HG03558 (cell line): Measurements from ENCODE around the gene LIMK2.

Source experiments
- ATAC-seq: cut with Tn5 transposase; IDR thresholded peaks from one replicate; pipeline ENCODE4 v1.9.1; 2021; ENCODE audit warnings: moderate number of reproducible peaks; ENCODE audit not compliant: unreplicated experiment; ENCODE audit errors: extremely low read depth

The LIMK2 gene

GRCh38 chr22:31269892-31270579 lies 57.9 kb downstream of the LIMK2 start:
- no peak for ATAC-seq

DNA sequence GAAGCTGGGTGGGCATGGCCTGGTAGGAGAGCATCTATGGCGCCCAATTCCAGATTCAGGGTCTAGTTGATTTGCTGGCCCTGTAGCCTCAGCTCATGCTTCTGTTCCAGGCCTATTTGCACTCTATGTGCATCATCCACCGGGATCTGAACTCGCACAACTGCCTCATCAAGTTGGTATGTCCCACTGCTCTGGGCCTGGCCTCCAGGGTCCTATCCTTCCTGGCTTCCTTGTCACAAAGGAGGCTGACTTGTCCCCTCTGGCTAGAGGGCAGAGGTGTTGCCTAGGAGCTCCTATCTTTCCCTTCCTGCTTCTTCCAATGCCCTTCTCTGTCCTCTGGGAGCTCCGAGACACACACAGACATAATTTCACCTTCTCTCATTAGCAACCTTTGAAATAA lies 58.9 kb downstream of the LIMK2 start:
- no peak for ATAC-seq

- no peak for ATAC-seq
Observed at GRCh38 chr22:31271485-31271884, 59.4 kb downstream of the LIMK2 start.

DNA sequence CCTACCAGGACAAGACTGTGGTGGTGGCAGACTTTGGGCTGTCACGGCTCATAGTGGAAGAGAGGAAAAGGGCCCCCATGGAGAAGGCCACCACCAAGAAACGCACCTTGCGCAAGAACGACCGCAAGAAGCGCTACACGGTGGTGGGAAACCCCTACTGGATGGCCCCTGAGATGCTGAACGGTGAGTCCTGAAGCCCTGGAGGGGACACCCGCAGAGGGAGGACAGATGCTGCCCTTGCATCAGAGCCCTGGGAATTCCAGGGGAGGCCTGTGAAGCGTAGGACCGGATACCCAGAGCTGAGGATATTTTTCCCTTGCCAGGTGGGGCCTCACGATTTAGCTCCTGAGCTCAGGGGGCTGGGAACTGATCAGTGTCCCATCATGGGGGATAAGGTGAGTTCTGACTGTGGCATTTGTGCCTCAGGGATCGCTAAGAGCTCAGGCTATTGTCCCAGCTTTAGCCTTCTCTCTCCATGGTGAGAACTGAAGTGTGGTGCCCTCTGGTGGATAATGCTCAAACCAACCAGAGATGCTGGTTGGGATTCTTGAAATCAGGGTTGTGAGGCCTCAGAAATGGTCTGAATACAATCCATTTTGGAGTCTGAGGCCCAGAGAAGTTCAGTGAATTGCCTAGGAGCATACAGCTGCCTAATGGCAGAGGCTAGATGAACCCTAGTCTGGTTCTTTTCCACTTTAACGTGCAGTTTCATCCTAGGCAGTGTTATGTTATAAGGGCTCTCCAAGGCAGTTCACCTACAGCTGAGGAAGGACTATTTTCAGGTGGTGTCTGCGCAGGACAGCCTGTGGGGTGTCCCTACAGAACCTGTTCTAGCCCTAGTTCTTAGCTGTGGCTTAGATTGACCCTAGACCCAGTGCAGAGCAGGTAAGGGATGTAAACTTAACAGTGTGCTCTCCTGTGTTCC lies 60.7 kb downstream of the LIMK2 start:
- ATAC-seq = no peak

DNA sequence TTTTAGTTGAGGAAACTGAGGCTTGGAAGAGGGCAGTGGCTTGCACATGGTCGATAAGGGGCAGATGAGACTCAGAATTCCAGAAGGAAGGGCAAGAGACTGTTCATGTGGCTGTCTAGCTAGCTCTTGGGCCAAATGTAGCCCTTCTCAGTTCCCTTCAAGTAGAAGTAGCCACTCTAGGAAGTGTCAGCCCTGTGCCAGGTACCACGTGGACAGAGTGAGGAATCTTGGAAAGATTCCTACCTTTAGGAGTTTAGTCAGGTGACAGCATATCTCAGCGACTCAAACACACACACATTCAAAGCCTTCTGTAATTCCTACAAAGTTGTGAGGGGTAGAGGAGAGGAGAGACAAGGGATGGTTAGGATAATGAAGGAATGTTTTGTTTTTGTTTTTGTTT lies 61.9 kb downstream of the LIMK2 start:
- no peak for ATAC-seq

GRCh38 chr22:31275018-31275417 lies 62.9 kb downstream of the LIMK2 start:
- ATAC-seq = no peak

DNA sequence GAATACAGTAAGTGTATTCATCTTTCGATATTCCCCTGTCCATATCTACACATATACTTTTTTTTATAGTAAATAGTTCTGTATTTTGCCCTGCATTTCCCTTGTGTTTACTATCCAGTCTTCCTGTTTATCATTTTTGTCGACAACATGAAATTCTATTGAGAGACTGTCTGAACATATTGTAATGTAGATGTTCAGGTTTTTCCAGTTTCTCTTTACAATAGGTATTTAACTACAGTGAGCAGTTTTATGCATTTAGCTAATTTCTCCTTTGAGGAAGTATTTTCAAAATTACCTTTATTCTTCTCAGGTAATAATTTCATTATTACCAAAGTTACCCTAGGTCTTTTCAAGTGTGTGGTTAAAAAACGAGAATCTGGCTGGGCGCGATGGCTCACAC lies 63.5 kb downstream of the LIMK2 start:
- ATAC-seq = no peak

GRCh38 chr22:31276426-31277167 lies 64.5 kb downstream of the LIMK2 start:
- no peak for ATAC-seq

DNA sequence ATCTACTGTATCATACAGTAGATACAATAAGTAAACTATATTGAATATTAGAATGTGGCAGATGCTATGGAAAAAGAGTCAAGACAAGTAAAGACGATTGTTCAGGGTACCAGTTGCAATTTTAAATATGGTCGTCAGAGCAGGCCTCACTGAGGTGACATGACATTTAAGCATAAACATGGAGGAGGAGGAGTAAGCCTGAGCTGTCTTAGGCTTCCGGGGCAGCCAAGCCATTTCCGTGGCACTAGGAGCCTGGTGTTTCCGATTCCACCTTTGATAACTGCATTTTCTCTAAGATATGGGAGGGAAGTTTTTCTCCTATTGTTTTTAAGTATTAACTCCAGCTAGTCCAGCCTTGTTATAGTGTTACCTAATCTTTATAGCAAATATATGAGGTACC lies 65.6 kb downstream of the LIMK2 start:
- ATAC-seq = no peak

DNA sequence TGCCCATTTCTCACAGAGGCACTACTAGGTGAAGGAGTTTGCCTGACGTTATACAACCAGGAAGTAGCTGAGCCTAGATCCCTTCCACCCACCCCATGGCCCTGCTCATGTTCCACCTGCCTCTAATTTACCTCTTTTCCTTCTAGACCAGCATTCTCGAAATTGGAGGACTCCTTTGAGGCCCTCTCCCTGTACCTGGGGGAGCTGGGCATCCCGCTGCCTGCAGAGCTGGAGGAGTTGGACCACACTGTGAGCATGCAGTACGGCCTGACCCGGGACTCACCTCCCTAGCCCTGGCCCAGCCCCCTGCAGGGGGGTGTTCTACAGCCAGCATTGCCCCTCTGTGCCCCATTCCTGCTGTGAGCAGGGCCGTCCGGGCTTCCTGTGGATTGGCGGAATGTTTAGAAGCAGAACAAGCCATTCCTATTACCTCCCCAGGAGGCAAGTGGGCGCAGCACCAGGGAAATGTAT lies 66.1 kb downstream of the LIMK2 start:
- no peak for ATAC-seq

DNA sequence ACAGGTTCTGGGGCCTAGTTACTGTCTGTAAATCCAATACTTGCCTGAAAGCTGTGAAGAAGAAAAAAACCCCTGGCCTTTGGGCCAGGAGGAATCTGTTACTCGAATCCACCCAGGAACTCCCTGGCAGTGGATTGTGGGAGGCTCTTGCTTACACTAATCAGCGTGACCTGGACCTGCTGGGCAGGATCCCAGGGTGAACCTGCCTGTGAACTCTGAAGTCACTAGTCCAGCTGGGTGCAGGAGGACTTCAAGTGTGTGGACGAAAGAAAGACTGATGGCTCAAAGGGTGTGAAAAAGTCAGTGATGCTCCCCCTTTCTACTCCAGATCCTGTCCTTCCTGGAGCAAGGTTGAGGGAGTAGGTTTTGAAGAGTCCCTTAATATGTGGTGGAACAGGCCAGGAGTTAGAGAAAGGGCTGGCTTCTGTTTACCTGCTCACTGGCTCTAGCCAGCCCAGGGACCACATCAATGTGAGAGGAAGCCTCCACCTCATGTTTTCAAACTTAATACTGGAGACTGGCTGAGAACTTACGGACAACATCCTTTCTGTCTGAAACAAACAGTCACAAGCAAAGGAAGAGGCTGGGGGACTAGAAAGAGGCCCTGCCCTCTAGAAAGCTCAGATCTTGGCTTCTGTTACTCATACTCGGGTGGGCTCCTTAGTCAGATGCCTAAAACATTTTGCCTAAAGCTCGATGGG lies 66.7 kb downstream of the LIMK2 start:
- no peak for ATAC-seq

DNA sequence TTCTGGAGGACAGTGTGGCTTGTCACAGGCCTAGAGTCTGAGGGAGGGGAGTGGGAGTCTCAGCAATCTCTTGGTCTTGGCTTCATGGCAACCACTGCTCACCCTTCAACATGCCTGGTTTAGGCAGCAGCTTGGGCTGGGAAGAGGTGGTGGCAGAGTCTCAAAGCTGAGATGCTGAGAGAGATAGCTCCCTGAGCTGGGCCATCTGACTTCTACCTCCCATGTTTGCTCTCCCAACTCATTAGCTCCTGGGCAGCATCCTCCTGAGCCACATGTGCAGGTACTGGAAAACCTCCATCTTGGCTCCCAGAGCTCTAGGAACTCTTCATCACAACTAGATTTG lies 67.2 kb downstream of the LIMK2 start:
- ATAC-seq = no peak

- no peak for ATAC-seq
Observed at GRCh38 chr22:31279821-31280505, 67.9 kb downstream of the LIMK2 start.

- ATAC-seq = no peak
Observed at GRCh38 chr22:31281733-31282132, 69.6 kb downstream of the LIMK2 start.

- no peak for ATAC-seq
Observed at GRCh38 chr22:31282748-31283468, 70.8 kb downstream of the LIMK2 start.

GRCh38 chr22:31284281-31285155 lies 72.4 kb downstream of the LIMK2 start:
- no peak for ATAC-seq

DNA sequence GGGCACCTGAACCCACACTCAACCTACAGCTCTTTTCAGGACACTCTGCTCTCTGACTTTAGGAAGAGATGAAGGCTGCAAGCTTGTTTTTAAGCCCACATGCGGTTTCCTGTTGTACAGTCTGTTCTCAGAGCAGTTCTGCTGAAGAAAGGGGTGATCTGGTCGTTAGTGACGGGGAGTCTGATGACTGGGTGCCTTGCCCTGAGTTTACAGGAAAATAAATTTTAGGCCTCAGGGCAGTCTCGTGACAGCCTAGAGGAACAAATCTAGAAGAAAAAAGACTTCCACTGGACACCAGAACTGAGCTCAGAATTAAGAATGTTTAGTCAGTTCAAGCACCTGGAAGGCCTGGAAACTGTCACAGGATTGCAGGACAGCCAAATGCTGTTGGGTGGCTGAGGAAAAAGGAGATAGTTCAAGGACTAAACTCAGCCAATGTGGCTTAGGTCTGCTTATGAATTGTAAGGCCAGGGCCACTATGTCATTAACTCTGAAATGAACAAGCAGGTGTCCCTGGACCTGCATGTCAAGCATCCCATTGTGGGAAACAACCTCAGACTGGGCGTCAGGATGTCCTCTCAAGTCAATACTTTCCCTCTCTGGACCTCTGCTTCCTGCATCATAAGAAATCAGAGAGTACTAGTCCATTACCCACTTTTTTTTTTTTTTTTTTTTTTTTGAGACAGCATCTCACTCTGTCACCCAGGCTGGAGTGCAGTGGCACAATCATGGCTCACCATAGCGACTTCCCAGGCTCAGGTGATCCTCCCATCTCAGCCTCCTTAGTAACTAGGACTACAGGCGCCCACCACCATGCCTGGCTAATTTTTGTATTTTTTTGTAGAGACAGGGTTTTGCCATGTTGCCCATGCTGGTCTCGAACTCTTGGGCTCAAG lies 74.5 kb downstream of the LIMK2 start:
- ATAC-seq = no peak
